ENCODE results near the gene VASP. TPM values are rescaled to one million over a fixed set of nuclear protein-coding genes. Genes with fewer than 3 reads are reported as not detected.

Gene VASP
- total RNA-seq, 1 donor, result 71.3 TPM

DNA sequence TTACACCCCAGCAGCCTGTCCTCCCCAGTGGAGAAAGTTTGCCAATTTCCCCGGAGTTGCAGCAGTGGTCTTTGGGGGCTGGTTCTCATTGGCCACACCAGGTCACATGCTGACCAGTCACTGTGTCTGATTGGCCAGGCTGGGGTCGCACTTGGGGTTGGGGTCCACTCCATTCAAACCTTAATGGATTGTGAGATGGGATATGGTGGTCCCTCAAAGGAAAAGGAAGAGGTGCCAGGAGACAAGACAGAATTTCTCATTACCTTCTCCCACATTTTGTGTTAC lies 5.6 kb upstream of the VASP start:
- TF ChIP-seq, protein P1, sequence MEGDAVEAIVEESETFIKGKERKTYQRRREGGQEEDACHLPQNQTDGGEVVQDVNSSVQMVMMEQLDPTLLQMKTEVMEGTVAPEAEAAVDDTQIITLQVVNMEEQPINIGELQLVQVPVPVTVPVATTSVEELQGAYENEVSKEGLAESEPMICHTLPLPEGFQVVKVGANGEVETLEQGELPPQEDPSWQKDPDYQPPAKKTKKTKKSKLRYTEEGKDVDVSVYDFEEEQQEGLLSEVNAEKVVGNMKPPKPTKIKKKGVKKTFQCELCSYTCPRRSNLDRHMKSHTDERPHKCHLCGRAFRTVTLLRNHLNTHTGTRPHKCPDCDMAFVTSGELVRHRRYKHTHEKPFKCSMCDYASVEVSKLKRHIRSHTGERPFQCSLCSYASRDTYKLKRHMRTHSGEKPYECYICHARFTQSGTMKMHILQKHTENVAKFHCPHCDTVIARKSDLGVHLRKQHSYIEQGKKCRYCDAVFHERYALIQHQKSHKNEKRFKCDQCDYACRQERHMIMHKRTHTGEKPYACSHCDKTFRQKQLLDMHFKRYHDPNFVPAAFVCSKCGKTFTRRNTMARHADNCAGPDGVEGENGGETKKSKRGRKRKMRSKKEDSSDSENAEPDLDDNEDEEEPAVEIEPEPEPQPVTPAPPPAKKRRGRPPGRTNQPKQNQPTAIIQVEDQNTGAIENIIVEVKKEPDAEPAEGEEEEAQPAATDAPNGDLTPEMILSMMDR (IDR thresholded peaks at IDR 0.05; ENCODE audit: extremely low read depth, low read depth, low read length), result no peak
- H3K27ac ChIP-seq (ENCODE audit: low read depth, low read length), result no peak overlapping the region
- no peak overlapping the region for H2AFZ ChIP-seq (ENCODE audit: low read length)
- H4K20me1 ChIP-seq (ENCODE audit: insufficient read depth, low read length), result no peaks in the 10 kb centered on the region
- no peak overlapping the region for H3K4me3 ChIP-seq (ENCODE audit: insufficient read depth, low read length)
- no peaks in the 10 kb centered on the region for H3K36me3 ChIP-seq (ENCODE audit: insufficient read depth, low read length)
- peaks cover 14% of the 10 kb centered on the region for H3K4me1 ChIP-seq (ENCODE audit: insufficient read depth, low read length)
- no peak overlapping the region for H3K4me2 ChIP-seq (ENCODE audit: insufficient read depth, low read length)
- H3K9me3 ChIP-seq (ENCODE audit: low read depth, low read length), result no peaks in the 10 kb centered on the region
- H3K79me2 ChIP-seq (ENCODE audit: insufficient read depth, low read length), result no peaks in the 10 kb centered on the region
- no peak for DNase-seq (ENCODE audit: insufficient read length, low spot score, missing footprints)
- H3K27me3 ChIP-seq (ENCODE audit: insufficient read depth, low read length), result peaks cover 30% of the 10 kb centered on the region

DNA sequence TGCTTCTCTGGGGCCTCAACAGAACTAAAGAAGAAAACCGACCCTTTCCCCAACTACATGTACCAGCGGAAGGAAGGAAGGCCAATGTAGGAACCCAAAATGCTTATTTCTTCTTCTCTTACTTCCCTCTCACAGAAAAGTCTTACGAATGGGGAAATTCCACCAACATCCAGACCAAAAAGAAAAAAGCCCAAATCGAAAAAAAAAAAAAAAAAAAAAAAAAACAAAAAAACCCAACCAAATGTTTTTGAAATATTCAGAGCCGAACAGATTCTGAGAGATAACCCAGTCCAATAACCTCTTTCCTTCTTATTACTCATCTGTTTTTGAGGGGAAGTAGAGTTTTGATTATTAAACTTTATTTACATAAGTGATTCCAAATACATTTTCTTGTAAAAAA lies 5.2 kb upstream of the VASP start:
- Histone ChIP-seq H3K4me2 (ENCODE audit: insufficient read depth, low read length) (no peak overlapping the region), H4K20me1 (ENCODE audit: insufficient read depth, low read length) (no peaks in the 10 kb centered on the region), H2AFZ (ENCODE audit: low read length) (no peak overlapping the region)

DNA sequence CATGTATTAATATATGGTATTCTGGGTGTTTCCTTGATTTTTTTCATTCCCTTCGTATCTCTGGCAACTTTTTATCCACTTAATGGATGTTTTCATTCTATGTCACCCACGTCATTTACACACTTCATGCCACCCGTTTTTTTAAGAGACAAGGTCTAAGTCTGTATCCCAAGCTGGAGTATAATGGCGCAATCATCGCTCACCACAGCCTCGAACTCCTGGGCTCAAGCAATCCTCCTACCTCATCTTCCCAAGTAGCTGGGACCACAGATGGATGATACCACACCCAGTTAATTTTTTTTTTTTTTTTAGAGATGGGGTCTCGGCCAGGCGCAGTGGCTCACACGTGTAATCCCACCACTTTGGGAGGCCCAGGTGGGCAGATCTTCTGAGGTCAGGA lies 3.4 kb upstream of the VASP start:
- Histone ChIP-seq H2AFZ (ENCODE audit: low read length) (no peak overlapping the region), H3K9me3 (ENCODE audit: low read depth, low read length) (no peaks in the 10 kb centered on the region), H3K4me3 (ENCODE audit: insufficient read depth, low read length) (no peak overlapping the region), H3K27me3 (ENCODE audit: insufficient read depth, low read length) (peaks cover 14% of the 10 kb centered on the region), H3K4me2 (ENCODE audit: insufficient read depth, low read length) (no peak overlapping the region), H3K79me2 (ENCODE audit: insufficient read depth, low read length) (peaks cover 14% of the 10 kb centered on the region), H3K27ac (ENCODE audit: low read depth, low read length) (no peak overlapping the region), H4K20me1 (ENCODE audit: insufficient read depth, low read length) (peaks cover 1% of the 10 kb centered on the region), H3K4me1 (ENCODE audit: insufficient read depth, low read length) (peaks cover 14% of the 10 kb centered on the region), H3K36me3 (ENCODE audit: insufficient read depth, low read length) (no peaks in the 10 kb centered on the region)
- no peak for DNase-seq (ENCODE audit: insufficient read length, low spot score, missing footprints)
- TF ChIP-seq, protein P1 (IDR thresholded peaks at IDR 0.05; ENCODE audit: extremely low read depth, low read depth, low read length), result no peak

More for the DNA sequence above, 5.2 kb upstream of the VASP start:
- no peak for DNase-seq (ENCODE audit: insufficient read length, low spot score, missing footprints)
- peaks cover 14% of the 10 kb centered on the region for H3K4me1 ChIP-seq (ENCODE audit: insufficient read depth, low read length)
- H3K27ac ChIP-seq (ENCODE audit: low read depth, low read length), result no peak overlapping the region
- TF ChIP-seq, protein P1 (IDR thresholded peaks at IDR 0.05; ENCODE audit: extremely low read depth, low read depth, low read length), result no peak
- no peak overlapping the region for H3K4me3 ChIP-seq (ENCODE audit: insufficient read depth, low read length)
- H3K9me3 ChIP-seq (ENCODE audit: low read depth, low read length), result no peaks in the 10 kb centered on the region
- no peaks in the 10 kb centered on the region for H3K79me2 ChIP-seq (ENCODE audit: insufficient read depth, low read length)
- no peaks in the 10 kb centered on the region for H3K36me3 ChIP-seq (ENCODE audit: insufficient read depth, low read length)
- H3K27me3 ChIP-seq (ENCODE audit: insufficient read depth, low read length), result peaks cover 30% of the 10 kb centered on the region

DNA sequence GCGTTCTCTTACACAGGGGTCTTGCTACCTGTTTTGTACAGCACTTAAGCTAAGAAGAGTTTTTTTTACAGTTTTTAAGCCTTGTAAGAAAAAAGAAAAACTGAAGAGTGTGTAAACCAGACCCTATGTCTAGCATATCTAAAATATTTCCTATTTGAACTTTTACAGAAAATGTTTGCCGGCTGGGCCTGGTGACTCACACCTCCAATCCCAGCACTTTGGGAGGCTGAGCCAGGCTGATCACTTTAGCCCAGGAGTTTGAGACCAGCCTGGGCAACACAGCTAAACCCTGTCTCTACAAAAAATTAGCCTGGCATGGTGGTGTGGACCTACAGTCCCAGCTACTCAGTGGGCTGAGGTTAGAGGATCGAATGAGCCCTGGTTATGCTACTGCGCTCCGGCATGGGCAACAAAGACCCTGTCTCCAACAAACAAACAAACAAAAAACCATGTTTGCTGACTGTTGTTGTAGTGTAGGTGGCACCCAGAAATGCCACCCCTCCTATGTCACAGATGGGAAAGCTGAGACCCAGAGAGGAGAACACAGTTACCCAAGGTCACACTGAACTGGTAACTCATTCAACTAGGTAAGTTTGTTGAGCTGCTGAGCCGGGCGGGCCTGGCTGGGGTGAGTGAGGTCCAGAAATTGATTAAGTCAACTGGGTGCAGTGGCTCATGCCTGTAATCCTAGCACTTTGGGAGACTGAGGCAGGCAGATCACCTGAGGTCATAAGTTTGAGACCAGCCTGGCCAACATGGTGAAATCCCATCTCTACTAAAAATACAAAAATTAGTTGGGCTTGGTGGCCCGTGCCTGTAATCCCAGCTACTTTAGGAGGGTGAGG lies 1.9 kb upstream of the VASP start:
- DNase-seq (ENCODE audit: insufficient read length, low spot score, missing footprints), result no peak
- H3K27ac ChIP-seq (ENCODE audit: low read depth, low read length), result peak overlapping the region; percentile 80

More for the DNA sequence above, 1.9 kb upstream of the VASP start:
- Histone ChIP-seq H3K4me3 (ENCODE audit: insufficient read depth, low read length) (no peak overlapping the region), H2AFZ (ENCODE audit: low read length) (no peak overlapping the region), H3K4me2 (ENCODE audit: insufficient read depth, low read length) (no peak overlapping the region), H4K20me1 (ENCODE audit: insufficient read depth, low read length) (peaks cover 12% of the 10 kb centered on the region), H3K79me2 (ENCODE audit: insufficient read depth, low read length) (peaks cover 29% of the 10 kb centered on the region), H3K36me3 (ENCODE audit: insufficient read depth, low read length) (no peaks in the 10 kb centered on the region), H3K4me1 (ENCODE audit: insufficient read depth, low read length) (peaks cover 20% of the 10 kb centered on the region), H3K27me3 (ENCODE audit: insufficient read depth, low read length) (peaks cover 4% of the 10 kb centered on the region), H3K9me3 (ENCODE audit: low read depth, low read length) (no peaks in the 10 kb centered on the region)
- TF ChIP-seq, protein P1 (IDR thresholded peaks at IDR 0.05; ENCODE audit: extremely low read depth, low read depth, low read length), result no peak
